Cardiac fibroblast (primary cell): ENCODE results near the gene MPZ.

Experiments used
- DNase-seq, 2 donors: peaks; one replicate each; pipeline versions ENCODE4 v3.0.0 to v3.0.0-alpha.2; 2010; ENCODE audit warnings: low read depth in 2 of 2
- H3K4me3 ChIP-seq, 2 donors: replicated peaks in 1 of 2; 1 replicate in 1 of 2; 2 replicates in 1 of 2; pipeline ENCODE4 v1.5.1; 2011; ENCODE audit warnings: low read depth in 2 of 2, low read length in 2 of 2, mild to moderate bottlenecking in 2 of 2, moderate library complexity in 1 of 2
- TF ChIP-seq, protein P1 (sequence below): IDR thresholded peaks from one replicate; pipeline ENCODE4 v1.5.1; 2011; ENCODE audit warnings: low read depth, mild to moderate bottlenecking, low read length, inconsistent platforms

Gene MPZ

DNA sequence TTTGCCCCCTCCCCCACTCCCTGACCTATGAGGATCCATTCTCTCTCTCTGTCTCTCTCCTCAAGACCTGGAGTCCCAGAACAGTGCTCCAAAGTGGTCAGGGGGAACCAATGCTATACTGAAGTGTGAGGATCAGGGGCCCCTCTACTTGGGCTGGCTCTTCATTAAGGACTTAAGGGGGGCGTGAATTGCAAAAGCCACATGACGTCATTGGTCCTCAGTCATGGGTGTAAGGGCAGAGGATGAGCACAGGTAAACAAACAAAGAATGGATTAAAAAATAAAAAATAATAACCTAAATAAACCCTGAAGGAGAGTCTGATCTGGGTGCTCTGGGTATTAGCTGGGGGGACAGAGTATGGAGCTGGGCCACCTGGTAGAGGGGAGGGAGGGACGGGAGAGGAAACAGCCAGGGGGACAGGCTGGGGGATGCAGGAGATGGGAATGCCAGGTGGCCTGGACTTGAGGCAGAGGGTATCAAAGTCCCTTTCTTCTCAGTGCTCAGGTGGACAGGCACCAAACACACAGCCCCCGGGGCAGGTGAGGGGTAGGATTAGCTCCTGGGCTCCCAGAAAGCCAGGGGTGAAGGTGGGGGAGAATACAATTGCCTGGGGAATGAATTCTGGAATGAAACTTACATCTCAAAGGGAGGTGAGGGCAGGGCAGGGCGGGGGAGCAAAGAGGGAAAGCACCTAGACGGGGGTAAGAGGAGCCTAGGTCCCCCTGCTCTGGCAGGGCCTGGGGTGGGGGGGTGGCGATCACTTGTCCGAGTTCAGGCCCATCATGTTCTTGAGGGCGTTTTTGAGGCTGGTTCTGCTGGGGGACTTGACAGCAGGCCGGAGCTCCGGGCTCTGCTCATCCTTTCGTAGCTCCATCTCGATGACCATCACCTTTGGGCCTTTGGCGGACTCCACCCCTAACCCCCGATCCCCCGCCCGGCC lies 4.6 kb downstream of the MPZ start:
- peak overlapping the region; percentile 66 to 70 for H3K4me3 ChIP-seq
- TF ChIP-seq, protein P1, sequence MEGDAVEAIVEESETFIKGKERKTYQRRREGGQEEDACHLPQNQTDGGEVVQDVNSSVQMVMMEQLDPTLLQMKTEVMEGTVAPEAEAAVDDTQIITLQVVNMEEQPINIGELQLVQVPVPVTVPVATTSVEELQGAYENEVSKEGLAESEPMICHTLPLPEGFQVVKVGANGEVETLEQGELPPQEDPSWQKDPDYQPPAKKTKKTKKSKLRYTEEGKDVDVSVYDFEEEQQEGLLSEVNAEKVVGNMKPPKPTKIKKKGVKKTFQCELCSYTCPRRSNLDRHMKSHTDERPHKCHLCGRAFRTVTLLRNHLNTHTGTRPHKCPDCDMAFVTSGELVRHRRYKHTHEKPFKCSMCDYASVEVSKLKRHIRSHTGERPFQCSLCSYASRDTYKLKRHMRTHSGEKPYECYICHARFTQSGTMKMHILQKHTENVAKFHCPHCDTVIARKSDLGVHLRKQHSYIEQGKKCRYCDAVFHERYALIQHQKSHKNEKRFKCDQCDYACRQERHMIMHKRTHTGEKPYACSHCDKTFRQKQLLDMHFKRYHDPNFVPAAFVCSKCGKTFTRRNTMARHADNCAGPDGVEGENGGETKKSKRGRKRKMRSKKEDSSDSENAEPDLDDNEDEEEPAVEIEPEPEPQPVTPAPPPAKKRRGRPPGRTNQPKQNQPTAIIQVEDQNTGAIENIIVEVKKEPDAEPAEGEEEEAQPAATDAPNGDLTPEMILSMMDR, result no peak
- no peak for DNase-seq

DNA sequence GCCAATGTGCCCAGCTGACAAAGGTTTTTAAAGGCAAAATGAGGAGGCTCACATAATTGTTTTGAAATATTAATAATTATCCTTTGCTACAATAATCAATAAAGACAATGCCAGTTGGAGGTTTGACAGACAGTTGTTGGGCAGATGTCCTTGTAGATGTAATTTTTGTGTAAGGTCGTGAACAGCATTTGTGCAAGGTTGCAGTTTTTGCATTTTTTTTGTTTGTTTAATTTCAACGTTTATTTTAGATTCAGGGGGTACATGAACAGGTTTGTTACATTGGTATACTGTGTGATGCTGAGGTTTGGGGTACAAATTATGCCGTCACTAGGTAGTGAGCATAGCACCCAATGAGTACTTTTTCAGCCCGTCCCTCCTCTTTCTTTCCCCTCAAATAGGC lies 9.3 kb downstream of the MPZ start:
- TF ChIP-seq, protein P1, result no peak
- H3K4me3 ChIP-seq, result no peak overlapping the region
- no peak for DNase-seq

DNA sequence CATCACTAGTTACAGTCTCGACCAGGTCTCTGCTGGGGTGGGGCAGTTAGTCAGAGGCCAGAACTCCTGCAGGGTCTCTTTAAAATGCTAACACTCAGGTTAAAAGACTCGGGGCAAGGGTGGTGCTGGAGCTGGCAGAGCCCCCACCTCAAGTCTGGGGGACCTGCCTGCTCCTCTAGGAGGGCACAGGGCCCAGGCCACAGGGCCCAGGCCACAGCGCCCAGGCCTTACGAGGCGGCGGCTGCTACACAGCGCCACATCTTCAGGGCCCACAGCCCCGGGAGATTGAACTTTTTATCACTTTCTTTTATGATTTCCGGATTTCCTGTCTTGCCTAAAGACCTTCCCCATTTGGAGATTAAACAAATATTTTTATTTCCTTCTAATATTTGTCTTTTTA lies 10.4 kb downstream of the MPZ start:
- H3K4me3 ChIP-seq, result no peak overlapping the region
- no peak for DNase-seq
- TF ChIP-seq, protein P1, result no peak

DNA sequence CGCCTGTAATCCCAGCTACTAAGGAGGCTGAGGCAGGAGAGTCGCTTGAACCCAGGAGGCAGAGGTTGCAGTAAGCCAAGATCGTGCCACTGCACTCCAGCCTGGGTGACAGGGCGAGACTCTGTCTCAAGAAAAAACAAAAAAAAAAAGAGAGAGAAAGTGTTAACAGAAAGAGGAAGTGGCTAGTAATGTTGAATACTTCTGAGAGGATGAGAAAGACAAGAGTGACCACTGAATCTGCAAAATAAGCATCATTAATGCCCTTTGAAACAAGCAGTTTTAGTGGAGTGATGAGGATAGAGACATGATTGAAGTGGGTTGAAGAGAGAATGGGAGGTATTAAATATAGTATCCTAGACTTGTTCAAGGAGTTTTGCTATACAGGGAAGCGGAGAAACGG lies 11.7 kb downstream of the MPZ start:
- TF ChIP-seq, protein P1, result no peak
- no peak for DNase-seq
- H3K4me3 ChIP-seq, result no peak overlapping the region

DNA sequence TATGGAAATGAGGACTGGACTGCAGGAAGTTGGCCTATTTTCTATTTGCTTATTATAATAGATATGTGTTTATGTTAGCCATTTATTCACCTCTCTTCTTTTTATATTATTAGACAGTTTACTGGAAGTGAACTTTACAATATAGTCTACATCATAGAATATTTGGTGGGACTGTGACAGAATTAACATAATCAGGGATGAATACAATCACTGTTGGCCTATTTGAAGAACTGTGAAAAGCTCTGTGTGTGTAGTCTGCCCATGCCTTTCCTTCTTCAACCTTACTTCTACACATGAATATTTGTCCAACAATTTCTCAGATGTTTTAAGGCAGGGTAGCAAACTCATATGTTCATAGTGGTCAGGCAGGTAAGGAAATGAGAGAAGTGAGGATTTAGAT lies 12.4 kb downstream of the MPZ start:
- H3K4me3 ChIP-seq, result no peak overlapping the region
- no peak for DNase-seq
- TF ChIP-seq, protein P1, result no peak

DNA sequence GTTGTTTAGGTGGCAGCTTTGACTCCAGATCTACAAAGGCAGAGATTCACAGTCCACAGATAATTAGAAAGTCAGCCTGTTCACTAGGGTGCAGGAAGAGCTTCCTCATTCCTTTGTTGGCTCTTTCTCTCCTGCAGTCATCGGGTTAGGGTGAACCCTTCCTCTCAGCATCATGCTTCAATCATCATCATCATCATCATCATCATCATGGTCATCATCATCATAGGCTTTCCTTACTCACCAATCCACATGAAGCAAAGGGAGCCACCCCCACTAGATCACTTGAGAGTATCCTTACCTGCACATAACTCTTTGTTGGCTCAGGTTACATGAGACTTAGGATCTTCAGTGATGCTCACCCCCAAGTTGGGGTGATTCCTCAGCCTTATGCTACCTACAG lies 19.0 kb downstream of the MPZ start:
- TF ChIP-seq, protein P1, result no peak
- H3K4me3 ChIP-seq, result no peak overlapping the region
- no peak for DNase-seq
